ENCODE measurements around the gene PTPN4.

PTPN4 gene

DNA sequence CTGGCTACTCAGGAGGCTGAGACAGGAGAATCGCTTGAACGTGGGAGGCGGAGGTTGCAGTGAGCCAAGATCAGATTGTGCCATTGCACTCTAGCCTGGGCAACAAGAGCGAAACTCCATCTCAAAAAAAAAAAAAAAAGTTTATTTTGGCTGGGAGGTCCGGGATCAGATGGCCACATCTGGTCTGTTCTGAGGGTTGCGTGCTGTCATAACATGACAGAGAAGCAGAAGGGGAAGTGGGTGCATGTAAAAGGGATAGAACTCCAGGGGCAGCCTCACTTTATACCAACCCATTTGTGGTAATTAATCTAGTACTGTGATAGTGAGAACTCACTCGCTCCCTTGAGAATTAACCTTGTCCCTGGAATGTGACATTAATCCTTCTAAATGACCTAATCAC is 101.2 kb downstream of the PTPN4 start:
- no peak for DNase-seq

DNA sequence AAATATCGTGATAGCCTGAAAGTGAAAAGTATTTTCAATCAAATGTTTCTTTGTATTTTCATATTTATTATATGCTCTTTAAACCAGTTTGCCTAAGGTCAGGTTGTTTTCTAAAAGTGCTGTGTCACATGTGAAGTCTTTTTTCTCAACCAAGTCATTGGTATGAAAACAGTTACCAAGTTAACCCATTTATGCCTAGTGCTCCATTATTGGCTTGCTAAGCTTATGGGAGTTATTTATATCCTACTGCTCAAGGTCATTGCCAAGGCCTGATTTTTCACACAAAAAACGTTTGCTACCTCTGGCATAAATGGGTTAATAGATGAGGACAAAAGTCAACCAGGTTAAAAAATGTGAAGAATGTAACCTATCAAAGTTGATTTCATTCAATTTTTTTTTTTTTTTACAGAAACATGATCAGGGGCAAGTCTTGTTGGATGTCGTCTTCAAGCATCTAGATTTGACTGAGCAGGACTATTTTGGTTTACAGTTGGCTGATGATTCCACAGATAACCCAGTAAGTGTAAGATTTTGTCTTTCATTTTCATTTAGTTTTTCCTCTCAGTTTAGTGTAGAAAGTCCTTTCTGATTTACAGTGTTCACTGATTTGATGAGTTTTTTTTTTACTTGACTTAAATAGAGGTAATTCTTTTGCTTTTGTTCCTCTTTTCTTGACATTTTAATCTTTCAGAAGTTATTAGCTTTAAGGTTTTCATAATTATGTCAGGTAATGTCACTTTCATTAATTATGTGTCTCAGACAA is 102.6 kb downstream of the PTPN4 start:
- no peak for DNase-seq

DNA sequence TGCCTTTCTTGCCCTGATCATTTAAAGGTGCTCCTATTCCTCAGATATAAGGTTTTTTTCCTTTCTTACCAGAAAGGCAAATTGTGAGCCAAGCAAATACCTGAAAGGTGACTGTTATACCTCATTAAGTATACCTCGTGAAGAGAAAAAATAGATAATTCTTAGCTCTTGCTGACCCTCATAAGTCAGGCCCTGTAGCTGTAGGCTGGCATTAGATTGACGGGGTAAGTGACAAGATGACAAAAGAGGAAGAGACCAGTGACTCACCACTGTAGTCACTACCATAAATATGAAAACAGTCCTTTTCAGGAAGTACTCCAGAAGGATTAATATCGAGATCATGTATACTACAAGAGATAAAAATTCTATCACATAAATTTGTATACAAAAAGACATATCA is 104.6 kb downstream of the PTPN4 start:
- DNase-seq = peak; percentile 12

DNA sequence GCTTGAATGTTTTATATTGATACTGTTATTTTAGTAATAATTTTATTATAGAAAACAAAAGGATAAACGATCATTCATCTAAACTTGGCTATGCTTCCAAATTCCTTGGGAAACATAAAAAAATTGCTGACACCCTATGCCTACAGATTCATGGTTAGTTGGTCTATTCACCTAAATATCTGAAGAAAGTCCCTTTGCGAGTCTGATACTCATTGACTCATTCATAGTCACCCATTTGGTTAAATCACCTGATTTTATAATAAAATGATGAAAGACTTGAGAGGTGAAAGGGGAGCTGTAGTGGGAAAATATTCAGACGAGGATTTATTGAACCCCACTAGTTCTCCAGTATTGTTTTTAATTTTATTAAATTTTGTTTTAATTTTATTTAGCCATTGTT is 112.0 kb downstream of the PTPN4 start:
- DNase-seq = no peak

DNA sequence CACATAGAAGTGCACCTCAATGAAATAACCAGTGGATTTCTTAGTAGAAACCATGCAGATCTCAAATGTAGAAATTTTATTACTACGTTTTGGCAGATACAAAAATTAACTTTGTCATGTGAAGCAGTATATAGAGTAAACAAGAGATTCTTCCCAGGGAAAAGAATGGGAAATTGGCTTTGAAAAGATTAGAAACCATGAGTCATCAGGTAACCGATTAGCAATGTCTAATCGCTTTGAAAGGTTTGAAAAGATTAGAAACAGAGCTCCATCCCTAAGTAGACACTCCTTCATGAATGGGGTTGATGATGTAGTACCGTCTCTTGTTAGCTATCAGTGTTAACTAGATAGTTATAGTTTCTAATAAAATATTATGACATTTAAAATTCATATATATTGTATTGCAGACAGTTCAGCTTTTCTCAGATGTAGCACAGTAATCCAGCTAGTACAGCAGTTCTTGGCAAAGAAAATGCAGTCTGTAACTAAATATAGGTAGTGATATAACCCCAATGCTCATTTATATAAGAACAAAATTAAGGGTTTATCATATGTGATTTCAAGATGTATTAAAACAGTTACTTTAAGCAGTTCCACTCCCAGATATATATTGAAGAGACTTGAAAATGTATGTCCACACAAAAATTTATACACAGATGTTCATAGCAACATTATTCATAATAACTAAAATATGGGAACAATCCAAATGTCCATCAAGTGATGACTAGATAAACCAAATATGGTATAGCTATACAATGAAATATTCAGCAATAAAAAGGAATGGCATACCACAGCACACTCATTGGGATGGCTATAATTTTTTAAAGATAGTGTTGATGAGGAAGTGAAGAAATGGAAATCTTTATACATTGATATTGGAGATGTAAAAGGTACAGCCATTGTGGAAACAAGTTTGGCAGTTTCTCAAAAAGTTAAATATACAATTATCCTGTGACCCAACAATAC is 113.9 kb downstream of the PTPN4 start:
- DNase-seq = peak; percentile 10

DNA sequence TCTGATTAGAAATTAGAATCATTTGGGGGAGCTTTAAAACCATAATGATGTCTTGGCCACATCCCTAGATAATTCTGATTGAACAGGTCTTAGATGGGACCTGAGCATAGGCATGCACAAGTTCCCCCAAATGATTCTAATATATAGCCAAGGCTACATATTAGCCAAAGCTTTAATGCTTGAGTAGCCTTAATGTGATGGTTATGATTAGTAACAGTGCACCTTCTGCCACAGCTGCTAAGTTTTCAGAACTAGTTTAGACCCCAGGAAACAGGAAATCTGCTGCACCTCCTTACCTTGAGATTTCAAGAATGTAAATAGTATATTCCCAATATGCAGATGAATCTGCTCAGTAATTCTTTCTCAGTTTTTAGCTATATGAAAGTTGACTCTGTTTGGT is 119.8 kb downstream of the PTPN4 start:
- DNase-seq = no peak

DNA sequence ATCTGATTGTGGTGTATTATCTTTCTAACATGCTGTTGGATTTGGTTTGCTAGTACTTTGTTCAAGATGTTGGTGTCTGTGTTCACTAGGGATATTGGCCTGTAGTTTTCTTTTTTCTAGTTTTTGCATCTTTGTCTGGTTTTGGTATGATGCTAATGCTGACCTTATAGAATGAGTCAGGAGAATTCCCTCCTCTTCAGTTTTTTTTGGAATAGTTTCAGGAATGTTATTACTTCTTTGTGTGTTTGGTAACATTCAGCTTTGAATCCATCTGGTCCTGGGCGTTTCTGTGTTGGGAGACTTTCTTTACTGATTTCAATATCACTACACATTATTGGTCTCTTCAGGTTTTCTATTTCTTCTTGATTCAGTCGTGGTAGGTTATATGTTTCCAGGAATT is 129.0 kb downstream of the PTPN4 start:
- DNase-seq = peak; percentile 81

DNA sequence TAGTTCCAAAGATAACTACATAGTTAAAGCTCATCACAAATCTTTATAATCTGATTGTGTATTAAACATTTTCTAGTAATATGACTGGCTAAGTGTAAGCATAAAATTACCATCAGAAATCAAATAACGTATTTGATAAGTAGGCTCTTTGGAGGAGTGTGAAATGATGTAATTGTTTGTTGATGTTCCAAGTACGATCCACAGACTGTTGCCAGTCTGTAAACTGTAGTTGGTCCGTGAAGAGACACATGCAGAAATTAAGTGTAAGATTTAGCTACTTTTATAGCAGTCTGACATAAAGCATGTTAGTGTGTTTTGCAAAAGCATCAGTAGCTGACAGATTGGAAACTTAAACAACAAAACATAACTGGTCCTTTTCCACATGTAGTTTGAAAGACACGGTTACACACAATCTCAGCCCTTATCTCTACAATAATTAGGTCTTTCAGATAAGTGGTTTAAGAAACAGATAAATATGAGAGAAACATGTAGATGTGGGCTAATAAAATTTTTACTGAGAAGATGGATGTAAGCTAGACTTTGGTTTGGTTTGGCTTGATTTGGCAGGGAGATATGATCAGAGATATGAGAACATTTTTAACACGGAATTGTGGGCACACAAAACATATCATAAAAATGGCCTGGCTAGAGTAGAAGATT is 138.1 kb downstream of the PTPN4 start:
- no peak for DNase-seq

DNA sequence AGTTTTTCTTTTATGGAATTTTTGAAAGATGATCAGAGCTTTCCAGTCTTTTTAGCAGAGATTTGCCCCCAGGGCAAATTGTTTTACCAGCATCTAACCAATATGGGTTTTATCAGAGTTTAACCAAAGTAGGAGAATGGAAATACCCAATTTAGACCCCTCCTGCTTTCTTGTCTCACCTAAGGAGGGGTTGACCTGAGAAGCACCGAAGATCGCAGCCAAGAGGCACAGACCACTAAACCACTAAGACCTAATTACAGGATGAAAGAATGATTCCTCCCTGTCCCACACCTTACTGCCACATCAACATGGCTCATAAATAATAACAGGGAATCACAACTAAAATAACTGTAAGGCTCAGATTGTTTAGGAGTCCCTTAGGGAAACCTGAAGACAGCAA is 141.3 kb downstream of the PTPN4 start:
- no peak for DNase-seq

DNA sequence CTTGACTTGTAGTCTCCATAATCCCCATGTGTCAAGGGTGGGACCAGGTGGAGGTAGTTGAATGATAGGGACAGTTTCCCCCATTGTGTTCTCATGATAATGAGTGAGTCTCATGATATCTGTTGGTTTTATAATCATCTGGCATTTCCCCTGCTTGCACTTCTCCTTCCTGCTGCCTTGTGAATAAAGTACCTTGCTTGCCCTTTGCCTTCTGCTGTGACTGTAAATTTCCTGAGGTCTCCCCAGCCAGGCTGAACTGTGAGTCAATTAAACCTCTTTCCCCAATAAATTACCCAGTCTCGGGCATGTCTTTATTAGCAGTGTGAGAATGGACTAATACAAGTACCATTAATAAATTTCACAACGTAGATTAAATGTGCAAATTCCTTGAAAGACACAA is 150.8 kb downstream of the PTPN4 start:
- DNase-seq = no peak

DNA sequence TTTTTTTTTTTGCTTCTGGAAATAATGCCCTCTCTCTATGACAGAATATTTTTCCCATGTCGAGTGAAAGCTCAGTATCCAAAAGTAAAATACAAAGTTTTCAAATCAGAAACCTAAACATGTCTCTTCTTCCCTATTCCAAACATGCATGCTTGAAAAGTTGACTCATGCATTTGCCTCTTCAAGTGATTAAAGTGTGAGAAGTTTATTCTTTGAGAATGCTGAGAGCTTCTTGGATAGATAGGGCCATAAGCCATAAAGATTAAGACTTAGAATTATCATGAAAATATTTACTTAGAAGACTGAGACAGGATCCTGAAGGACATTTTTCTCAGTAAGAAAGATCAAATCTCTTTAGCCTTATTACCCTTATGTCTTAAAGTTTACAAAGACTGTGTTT is 154.5 kb downstream of the PTPN4 start:
- DNase-seq = no peak

DNA sequence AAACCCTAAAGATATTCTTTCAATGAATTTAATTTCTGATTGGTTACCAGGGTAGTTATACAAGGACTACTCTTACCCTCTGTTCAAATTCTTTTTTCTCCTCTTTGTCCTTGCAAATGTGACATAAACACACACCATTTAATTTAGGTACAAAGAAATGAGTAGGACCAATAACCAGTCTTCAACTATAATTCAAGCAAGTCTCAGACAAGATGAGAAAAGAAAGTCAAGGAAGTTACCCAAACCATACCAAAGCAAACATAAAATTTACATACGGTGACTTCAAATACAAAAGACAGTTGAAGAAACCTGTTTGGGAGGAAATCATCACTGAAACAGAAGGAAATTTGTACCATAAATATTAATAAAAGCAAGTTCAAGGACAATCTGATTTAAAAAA is 162.1 kb downstream of the PTPN4 start:
- no peak for DNase-seq

DNA sequence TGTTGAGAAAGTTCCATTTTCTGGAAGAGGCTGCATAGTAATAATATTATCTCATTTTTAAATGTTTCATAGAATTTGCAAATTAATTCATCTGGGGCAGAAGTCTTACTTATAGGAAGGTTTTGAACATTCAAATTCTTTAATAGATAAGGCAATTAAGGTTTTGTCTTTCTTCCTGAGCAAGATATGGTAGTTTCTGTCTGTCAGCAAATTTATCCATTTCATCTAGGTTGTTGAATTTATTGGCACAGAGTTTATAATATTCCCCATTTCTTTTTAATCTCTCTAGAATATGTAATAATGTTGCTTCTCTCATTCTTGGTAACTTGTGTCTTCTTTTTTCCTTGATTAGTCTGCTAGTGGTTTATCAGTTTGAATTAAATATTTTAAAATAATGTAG is 163.0 kb downstream of the PTPN4 start:
- no peak for DNase-seq

DNA sequence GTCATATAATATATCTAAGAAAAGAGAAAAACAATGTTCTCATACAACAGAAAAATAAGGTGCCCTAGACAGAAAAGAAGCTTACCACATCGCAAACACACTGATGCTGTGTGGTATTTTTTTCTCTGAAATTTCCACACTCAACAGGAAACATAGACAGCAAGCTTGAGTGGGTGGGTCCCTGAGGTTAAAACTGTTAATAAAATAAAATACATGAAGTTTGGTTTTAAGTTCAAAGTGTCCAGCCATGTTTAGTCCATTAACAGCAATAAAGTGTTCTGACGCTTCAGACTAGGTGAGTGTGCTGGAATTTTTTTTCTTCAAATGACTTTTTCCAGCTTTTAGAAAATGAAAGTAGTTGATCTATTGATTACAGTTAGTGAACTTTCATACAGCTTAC is 169.8 kb downstream of the PTPN4 start:
- no peak for DNase-seq

DNA sequence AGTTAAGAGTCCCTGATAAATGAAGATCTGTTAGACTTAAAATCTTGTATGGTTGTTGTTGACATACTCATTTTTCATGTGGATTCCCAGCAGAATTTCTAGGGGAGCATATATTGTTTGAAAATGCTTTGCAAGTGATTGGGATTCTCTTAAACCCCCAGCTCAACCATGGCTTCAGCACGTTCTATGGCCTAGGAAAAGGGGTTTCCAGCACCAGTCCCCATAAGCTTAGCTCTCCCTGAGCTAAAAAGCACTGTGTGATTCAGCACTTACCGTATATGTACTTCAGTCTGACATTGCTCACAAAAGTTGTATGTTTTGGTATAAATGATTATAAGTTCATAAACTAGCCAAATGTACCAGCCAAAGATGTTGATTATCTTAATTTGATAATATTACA is 173.1 kb downstream of the PTPN4 start:
- DNase-seq = no peak

DNA sequence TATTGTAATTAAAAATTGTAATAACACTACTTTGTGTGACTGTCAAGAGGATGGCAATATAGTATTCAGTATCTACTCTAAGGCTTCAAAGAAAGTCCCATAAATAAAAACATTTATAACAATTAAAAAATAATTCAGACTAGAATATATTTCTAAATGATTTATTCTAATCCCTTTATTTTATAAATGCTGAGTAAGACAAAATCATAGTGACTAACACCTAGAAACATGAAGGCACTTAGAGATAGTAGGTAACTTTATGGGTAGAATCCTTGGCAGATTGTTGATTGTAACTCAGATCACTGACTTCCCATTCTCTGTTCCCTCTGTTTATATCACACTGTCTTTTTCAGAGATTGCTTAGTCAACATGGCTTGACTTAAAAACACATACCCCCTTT is 174.6 kb downstream of the PTPN4 start:
- DNase-seq = no peak

DNA sequence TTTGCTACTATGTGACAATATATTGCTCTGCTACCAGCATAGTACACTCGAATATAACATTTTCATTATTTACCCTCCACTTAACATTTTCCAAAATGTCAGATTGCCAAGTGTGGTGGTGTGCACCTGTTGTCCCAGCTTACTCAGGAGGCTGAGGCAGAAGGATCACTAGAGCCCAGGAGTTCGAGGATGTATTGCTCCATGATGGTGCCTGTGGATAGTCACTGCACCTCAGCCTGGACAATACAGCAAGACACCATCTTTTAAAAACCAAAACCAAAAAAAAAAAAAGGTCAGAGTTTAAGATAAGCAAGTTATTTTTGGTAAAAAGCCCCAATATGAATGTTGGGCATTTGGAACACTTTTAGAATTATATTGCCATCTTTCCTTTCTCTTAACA is 178.0 kb downstream of the PTPN4 start:
- no peak for DNase-seq

DNA sequence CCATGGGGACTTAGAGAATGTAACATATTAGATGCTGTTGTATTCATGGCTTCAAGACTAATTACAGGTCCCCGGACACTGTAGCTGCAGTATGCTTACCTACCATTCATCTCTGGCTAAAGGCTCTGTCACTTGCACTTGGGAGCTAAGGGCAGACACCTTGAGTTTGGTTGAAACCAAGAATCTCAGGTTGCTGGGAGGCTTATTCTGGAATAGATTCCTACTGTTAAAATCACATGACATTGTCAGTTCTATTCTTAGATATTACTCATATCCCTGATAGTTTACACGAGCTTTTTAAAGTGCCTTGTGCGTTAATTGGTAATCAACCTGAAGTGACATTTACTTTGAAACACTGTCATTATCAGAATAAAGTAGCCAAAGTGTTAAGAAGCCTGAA is 180.2 kb downstream of the PTPN4 start:
- DNase-seq = no peak

DNA sequence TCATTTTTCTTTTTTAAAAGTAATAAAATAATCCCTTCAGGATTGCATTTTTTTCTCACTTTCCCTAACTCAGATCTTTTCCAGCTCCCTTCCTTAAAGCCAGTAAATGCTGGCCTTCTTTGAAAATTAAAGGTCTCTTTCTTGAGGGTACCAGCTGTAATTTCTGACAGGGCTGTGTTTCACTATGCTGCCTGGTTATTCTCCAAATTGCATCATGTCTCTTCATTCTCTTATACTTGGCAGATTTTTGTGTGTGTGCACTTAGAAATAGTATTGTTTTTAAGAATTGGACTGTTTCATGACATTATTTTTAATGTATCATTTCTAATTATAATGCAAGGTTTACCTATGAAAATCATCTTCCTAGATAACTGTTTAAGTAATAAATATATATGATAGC is 181.1 kb downstream of the PTPN4 start:
- no peak for DNase-seq

DNA sequence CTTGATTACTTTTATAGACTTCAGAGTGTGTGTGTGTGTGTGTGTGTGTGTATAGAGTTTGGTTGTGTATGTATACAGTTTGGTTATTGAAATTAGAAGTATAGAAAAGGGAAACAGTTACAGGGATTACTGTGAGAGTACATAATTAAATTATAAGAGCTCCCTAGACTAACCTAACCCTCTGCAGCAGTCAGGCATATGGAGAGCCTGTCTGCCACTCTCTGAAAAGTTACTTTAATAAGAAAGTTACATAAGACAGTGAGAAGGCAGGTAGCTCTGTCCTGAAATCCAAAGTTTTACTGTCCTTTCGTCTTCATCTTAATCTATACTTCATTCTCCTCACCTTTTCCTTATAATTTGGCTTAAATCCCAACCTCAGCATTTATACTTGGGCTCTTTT is 181.7 kb downstream of the PTPN4 start:
- no peak for DNase-seq

DNA sequence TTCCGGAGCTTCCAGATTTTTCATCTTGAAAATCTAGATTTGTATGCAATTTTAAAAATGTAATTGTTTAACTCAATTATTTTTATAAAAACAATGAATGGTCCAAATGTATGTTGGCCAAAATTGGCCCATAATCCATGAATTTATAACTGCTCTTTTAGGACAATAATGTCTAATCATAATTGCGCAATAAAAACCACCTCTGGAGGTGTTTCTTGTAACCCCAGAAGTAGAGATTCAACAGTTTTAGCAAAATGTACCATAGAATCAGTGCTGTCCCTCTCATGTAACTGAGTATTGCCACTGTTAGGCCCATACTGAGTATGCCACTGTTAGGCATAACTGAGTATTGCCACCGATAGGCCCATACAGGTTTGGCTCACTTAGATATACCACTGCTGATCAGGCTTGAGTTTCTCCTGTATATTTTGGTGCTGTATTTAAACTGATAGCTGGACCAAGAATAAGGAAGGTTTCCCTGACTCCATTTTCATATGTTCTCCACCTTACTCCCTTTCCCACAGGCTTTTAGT is 182.3 kb downstream of the PTPN4 start:
- no peak for DNase-seq

DNA sequence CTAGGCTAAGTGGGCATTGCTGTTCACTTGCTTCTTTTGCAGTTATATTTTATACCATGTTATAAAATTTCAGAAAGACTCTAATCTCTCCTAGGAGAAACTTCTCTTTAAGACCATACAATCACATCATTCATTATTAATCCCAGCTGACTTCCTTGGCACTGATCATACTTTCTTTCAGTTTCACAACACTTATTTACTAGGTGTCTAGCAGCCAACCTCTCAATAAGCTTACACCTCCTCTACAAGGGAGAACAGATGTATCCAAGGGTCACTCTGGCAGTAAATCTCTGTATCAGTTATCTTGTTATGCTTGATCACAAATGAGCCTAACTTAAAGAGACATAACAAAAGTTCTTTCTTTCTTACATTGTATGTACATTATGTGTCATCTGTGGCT is 183.3 kb downstream of the PTPN4 start:
- DNase-seq = no peak

DNA sequence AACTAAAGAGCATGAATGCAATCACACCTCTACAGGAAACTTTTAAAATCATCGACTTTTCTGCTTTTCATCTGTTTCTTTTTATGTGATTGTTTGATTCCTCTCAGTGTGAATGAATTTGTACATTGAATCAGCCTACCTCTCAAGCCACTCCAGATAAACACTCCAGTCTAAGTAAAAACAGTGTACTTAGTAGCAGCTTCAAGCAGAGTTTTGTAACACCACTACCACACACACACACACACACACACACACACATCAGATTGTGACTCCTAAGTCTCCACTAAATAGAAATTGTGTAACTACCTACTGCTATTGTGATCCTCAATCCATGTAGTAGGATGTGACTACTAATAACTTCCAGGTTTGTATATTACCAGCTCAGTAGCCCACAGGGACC is 187.8 kb downstream of the PTPN4 start:
- no peak for DNase-seq

DNA sequence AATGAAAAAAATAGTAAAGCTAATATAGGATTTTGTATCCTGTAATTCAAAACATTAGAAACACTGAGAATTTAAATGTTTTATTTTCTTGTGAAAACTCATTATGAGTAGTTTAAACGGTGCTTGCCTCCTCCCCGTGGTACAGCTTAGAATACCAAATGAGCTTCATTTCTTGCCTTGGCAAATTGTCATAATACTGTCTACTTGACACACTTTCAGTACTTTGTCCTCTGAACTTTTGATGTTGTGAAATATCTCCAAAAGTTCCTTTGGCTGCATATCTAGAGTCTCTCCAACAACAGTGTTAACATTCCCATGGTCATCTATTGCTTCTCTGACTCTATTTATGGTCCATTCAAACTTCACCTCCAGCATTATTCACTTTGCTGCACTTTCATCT is 191.2 kb downstream of the PTPN4 start:
- no peak for DNase-seq
